Measurements from ENCODE around the gene KLHL12.

Gene KLHL12

GRCh38 chr1:202844935-202845334 lies 82.1 kb downstream of the KLHL12 start:
- DNase-seq (ENCODE audit: insufficient read length, low spot score) (no peak), FAIRE-seq (no peak)

GRCh38 chr1:202844259-202844658 lies 82.8 kb downstream of the KLHL12 start:
- no peak for FAIRE-seq
- DNase-seq (ENCODE audit: insufficient read length, low spot score): no peak

- DNase-seq (ENCODE audit: insufficient read length, low spot score) (no peak), FAIRE-seq (no peak)
These were observed 84.0 kb downstream of the KLHL12 start for GRCh38 chr1:202843081-202843480.

Measured in GM19239 (cell line).